HL-60/S4 treated with retinoic acid at 250 ng/mL for 4 days and 3 days (cell line): ENCODE measurements around the gene CCDC180.
"Not testable (repeated sequence)": the region's sequence is repeated elsewhere in the genome, so short reads cannot be mapped to it uniquely, and the experiment has no call there.

ENCODE experiments used
- in situ Hi-C: fragments of 300-500 bp; cut with MboI; formaldehyde crosslinking; loops from 2 replicates; pipeline ENCODE4 v1.7.0; 2022; ENCODE audit warnings: low sequenced_read_pairs

The CCDC180 gene

DNA sequence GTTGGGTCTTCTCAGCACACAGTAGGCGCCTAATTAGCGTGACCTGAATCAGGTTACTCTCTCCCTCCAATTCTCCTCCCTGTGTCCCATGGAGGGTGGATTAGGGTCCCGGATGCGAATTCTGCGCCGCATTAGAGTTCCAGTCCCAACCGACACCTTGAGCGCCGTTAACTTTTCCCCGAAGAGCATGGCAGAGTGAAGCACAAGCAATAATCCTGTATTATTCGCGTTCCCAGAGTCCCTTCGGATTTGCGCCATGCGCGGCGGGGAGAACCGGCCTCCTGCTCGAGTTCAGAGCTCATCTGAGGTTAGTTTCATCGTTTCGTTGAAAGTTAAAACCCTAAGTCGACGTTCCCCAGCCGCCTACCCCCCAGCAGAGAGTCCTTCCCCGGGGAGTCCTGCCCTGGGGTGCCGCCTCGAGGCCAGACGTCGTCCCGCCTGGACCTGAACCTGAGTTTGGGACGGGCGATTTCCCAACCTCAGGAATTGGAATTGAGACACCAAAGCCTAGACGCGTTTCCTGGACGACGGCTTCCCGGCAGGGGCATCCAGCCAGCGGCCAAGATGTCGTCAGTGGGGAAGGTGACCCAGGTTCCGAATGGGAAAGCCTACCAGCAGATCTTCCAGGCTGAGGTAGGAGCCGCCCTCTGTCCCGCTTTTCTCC is at the start of gene CCDC180:
Gene CCDC180 (plus strand): TSS at position 160 of the 664 bp plus-strand sequence. CDS start 405 bp downstream, at position 565.
- in situ Hi-C loops: no loop called here

DNA sequence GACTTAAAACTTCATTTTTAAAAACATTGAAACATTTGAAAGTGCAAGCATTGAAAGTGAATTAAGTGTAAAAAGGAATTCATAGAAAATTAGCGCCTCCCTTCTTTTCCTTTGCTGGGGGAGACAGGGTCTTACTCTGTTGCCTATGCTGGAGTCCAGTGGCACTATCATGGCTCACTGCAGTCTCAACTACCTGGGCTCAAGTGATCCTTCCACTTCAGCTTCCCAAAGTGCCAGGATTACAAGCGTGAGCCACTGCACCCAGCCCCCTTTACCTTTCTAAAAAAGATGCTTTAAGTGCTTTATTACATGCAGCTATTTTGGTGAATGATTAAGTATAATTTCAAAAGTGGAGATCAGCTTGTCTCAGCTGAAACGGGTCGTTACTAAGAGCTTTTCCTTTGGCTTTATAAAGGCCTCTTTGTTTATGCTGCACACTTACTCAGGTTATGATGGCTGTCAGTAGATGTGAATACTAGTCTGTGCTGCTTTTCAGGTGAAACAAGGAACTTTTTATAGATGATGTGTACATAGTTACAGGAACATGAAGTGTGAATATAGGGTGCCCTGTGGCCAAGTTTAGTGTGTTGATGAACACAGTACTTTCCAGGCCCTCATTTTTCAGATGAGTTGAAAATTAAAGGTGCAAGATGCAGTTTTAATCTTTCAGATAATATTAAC is 47.5 kb upstream of the CCDC180 start:
- in situ Hi-C loops: not testable (repeated sequence)

DNA sequence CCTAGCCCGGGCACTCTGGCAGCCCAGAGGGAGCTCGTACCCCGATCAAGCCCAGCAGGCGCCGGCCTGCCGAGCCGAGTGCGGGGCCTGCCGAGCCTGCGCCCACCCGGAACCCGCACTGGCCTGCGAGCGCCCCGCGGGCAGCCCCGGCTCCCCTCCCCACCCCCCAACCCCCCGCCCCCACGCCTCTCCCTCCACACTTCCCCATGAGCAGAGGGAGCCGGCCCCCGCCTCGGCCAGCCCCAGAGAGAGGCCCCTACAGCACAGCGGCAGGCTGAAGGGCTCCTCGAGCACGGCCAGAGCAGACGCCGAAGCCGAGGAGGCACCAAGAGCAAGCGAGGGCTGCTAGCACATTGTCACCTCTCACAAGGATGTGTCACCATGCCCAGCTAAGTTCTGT is 36.2 kb upstream of the CCDC180 start:
- in situ Hi-C loops: no loop called here

DNA sequence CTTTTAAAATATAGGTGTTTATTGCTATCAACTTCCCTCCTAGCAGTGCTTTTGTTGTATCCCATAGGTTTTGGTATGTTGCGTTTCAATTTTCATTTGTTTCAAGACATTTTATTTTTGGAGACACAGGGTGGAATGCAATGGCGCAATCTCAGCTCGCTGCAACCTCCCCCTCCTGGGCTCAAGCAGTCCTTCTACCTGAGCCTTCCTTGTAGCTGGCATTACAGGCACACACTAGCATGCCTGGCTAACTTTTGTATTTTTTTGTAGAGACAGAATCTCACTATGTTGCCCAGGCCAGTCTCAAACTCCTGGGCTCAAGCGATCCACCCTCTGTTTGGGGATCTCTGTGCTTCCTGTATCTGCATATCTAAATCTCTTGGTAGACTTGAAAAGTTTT is 35.4 kb upstream of the CCDC180 start:
- in situ Hi-C loops: no loop called here

DNA sequence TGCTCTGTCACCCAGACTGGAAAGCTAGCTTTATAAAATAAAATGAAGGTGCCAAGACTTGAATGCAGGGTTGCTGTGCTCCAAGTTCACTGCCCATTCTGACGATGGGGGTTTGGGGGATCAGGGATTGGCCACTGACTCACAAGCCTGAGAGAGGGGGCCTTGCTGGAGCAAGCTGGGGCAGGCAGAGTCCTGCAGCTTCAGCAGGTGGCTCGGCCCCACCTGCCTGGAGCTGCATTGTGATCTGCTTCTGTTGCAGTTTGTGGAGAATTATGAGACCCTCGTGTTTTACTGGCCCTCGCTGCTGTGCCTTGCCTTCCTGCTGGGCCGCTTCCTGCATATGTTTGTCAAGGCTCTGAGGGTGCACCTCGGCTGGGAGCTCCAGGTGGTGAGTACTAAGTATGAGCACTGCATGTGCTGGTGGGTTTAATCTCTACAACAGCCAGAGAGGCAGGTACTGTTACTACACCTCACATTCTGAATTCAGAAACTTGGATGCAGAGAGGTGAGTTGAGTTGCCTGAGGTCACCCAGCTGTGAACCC is 31.1 kb upstream of the CCDC180 start:
- in situ Hi-C loops: no loop called here

DNA sequence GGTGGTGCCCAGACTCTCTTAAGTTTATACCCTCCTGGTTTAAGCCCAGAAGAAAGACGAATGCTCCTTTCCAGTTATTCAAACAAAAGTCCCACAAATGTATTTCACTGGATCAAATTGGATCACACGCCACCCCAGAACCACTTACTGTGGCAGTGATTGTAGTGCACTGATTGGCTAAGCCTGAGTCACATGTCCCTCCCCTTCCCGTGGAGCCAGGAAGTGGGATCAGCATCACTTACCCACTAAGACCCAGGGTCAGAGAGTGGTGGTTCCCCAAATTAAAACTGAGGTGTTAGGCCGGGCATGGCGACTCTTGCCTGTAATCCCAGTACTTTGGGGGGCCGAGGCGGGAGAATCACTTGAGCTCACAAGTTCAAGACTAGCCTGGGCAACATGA is 29.5 kb upstream of the CCDC180 start:
- in situ Hi-C loops: no loop called here

DNA sequence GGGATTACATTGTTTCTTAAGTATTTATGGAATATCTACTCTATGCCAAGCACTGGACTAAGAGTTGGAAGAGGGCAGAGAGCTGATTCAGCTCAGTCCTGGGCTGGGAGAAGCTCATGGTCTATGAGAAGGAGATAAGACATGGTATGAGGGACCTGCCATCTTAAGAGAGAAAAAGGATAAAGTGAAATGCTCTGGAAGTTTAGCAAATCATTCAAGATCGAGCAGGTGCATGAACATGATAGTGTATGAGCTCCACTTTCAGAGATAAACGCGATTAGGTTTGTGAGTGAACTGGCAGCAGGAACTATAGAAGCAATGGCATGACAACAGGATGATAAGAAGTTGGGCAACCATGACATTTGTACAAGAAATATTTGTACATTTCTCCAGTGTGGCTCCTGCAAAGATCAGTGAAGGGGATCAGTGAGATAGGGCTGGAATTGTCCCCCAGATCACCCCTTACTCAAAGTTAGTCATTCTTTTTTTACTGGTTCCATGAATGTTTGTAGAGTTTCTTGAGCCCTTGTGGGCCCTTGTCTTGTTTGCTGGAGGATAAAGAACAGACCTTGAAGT is 26.6 kb upstream of the CCDC180 start:
- in situ Hi-C loops: no loop called here

DNA sequence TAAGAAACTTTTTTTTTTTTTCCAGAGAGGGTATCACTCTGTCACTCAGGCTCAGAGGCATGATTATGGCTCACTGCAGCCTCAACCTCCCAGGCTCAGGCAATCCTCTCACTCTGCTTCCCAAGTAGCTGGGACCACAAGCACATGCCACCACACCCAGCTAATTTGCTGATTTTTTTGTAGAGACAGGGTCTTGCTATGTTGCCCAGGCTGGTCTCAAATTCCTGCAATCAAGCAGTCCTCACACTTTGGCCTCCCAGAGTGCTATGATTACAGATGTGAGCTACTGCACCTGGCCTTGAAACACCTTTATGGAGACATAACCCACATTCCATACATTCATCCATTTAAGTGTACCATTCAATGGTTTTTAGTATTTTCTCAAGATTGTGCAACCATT is 23.7 kb upstream of the CCDC180 start:
- in situ Hi-C loops: no loop called here

DNA sequence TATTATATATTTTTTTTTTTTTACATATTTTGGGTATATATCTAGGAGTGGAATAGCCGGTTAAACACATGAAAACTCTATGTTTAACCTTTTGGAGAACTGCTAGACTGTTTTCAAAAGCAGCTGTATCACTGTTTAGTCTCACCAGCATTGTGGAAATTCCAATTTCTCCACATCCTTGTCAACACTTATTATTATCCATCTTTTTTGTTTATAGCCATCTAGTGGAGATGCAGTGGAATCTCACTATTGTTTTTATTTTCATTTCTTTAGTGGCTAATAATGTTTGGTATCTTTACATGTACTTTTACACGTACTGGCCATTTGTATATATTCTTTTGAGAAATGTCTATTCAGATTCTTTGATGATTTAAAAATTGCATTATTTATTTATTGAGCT is 22.7 kb upstream of the CCDC180 start:
- in situ Hi-C loops: no loop called here

DNA sequence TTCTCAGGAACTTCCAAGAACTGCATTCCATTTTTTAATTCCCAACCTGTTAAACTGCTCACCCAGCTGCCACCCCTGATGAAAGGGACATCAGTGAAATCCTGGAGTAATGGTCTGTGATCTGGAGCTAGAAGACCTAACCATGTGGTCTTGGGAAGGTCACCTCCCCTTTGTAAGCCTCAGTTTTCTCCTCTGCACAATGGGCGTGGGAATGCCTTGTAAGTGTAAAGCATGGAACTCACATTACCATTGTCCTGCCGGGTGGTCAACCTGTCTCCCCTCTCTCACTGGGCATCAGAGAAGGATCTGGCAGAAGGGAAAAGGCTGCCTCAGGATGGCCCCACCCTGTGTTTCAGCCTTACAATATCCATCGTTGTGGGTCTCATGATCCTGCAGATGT is 15.3 kb upstream of the CCDC180 start:
- in situ Hi-C loops: no loop called here

DNA sequence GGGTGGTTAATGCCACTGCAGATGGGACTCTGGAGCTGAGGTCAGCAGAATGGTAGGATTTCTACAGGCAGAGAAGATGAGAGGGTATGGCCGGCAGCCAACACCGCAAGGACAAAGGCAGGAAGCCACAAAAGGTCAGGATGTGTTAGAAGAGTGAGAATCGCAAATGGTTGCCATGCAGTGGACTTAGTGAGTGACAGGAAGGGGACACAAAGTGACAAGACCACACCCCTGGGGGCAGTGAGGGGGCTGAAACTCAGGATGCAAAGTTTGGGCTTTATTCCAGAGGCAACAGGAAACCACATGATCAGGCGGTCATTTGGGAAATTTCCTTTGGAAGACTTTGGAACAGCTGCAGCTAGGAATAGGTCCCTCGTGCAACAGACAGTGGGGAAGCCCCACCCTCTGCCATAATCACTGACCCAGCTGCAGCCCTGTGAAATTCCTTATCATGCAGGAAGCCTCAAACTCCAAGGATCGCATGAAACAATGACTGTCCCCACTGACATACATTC is 14.2 kb upstream of the CCDC180 start:
- in situ Hi-C loops: no loop called here

DNA sequence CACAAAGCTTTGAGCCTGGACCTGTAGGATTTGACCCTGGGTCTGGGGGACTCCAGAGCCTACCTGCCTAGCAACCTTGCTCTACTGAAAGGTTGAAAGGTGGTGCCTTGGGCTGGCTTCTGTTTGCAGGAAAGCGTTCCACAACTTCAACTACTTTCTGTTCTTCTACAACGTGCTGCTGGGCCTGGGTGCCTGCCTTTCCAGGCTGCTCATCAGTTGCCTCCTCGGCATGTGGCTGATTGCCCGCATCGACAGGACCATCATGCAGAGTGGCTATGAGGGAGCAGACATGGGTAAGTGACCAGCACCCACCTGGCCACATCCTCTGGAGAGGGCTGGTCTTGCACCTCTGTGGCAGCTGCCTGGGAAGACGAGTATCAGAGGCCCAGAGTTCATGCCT is 13.6 kb upstream of the CCDC180 start:
- in situ Hi-C loops: no loop called here

DNA sequence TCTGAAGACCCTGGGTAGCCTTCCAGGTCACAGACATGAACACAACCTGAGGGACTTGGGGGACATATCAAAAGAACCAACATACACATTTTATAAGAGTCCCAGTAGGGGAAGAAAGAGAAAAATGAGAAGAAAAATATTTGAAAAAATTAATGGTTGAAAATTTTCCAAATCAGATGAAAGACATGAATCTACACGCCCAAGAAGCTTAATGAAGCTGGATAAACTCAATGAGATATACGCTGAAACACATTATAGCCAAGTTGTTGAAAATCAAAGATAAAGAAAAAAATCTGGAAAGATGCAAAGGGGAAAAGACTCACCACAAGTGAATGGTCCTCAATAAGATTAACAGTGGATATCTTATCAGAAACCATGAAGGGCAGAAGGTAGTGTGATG is 9.6 kb upstream of the CCDC180 start:
- in situ Hi-C loops: no loop called here

DNA sequence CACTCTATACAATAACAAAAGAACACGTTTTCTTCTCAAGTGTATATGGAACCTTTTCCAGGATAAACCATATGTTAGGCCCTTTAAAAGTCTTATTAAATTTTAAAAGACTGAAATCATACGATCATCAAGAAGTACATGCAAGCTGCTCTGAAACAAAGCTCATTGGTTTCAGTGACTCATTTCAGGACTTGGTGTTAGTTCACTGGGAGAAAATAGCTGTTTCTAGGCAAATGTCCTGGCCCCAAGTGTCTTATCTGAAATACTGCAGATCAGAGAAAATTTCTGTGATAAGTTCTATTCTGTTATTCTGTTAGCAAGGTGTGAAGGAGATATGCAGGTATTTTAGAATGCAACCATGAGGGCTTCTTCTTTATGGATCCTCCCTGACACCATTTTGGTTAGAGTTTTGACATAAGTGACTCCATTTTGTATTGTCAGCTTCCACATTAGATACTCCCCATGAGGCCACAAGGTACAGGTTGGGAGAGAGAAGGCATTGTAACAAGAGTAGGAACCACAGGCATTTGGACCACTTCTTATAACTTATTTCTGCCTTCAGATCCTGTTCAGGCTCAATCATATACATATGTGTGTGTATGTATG is 7.5 kb upstream of the CCDC180 start:
- in situ Hi-C loops: no loop called here

DNA sequence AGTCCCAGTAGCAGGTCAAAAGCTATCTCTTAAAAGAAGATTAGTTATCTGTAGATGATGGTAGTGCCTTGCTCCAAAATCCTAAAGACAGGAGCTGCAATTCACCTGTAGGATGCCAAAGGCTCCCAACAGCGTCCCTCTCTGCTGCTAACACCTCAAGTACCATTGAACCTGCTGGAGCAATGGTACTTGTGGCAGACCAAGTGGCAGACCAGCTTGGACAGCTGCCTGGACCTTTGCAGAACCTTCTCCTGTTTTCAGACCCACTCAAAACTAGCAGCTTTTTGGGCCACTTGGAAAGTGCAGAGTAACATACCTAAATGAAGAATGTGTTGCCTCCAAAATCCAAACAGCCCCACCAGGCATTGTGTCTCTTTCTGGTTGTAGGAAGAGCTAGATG is 6.9 kb upstream of the CCDC180 start:
- in situ Hi-C loops: no loop called here

DNA sequence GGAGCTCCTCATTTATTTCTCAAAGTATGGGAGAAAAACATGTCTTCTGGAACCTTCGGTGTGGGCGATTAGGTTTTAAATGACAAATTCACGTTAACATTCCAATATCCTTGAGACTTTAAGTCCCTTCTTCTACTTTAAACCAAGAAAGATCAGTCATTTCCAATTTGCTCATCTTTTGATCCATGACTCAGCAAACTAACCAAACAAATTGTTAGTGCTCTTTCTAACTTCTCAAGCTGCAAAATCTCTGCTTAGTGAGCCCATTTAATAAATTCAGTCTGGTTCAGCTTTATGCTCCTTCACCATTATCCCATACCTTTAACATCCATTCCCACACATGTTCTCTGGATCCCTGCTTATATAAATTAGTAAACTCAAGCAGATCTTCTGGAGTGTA is 5.5 kb upstream of the CCDC180 start:
- in situ Hi-C loops: no loop called here

DNA sequence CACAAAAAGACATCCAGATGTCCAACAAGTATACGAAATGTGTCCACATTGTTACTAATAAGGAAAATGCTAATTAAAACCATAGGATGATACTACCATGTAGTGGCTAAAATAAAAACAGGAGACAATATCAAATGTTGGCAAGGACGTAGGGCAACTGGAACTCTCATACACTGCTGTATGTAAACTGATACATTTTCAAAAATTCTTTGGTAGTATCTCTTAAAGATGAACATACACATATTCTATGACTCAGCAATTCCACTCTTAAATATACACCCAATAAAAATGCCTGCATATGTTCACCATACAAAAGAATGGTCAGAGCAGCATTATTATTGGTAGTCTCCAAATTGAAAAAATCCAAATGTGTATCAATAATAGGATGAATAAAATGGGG is 2.9 kb upstream of the CCDC180 start:
- in situ Hi-C loops: no loop called here

DNA sequence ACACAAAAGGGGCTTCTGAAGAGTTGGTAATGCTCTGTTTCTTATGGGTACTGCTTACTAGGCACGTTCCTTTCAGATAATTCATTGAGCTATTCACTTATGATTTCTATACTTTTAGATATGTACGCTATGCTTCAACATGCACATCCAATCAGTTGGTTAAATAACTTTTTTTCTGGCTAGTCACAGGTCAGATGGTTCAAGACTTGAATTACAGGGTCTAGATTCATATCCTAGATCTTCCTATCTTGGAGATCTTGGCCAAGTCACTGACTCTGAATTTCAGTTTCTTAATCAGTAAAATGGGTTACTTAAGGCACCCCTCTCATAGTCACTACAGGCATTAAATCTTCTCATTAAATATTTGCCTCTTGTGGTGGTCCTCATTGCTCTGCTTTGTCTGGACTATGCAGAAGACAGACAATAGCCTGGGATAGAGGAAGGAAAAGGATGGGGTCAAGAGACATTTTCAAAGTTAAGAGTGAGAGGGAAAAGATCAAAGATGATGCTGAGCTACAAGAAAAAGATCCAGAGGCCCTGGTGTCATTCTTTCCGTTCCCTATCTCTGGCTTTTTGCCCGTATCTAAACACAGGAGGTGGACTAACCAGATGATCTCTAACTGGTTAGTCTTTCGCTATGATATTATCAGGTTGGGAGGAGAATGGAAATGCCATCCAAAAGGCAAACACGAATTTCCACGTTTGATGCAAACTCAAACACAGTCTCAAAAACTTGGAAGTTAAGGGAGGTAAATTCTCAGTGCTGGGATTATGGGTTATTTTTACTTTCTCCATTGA is 1.8 kb upstream of the CCDC180 start:
- in situ Hi-C loops: no loop called here

DNA sequence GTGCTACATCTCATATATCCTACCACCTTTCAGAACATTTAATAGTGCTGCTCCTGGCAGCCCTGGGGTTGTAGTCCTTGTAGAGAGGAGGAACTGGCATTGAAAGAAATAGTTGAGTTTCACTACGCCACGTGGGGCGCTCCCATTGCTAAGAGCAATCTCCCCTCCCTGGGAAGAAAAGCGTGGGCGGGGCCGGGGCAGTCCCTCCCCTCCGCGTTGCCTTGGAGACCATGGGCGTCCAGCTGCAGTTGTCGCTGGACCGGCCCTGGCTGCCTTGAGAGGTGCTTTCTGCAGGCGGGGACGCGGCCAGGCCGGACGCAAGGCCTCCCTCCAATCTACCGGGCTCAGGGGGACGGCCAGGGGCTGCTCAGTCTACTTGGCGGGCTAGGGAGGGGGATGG is 368 bp upstream of the CCDC180 start:
- in situ Hi-C loops: no loop called here

DNA sequence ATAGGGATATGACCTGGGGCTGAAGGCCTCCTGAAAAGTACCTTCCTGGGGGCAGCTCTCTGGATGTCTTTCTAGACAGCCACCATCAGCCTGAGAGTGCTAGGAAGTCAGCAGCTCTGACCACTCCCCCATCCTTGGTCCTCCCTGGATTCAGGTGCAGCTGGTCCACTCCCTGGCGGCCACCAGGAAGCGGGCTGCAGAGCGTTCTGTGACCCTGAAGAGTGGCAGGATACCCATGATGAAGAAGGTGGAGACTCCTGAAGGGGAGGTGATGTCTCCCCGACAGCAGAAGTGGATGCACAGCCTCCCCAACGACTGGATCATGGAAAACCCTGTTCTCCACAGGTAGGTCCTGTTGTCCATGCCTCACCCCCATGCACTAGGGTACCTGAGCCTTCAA is 1.8 kb downstream of the CCDC180 start:
- in situ Hi-C loops: no loop called here

DNA sequence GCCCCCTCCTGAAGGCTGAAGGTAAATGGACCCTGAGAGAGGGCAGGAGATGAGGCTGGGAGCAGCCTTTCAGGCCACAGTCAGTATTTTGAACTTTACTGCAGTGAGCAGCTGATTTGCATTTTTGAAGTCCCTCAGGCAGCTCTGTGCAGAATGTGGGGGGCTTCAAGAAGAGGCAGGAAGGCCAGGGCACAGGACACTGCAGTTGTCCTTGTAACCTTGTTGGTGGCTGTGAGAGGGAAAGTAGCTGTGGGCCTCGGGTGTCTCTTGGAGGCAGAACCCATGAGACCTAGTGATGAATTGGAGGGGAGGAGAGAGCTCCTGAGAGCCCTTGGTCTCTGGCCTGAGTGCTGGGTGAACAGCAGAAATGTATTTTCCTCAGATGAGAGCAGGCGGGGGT is 2.6 kb downstream of the CCDC180 start:
- in situ Hi-C loops: no loop called here
